ENCODE data around the gene SMS.

- no peak for TF ChIP-seq CTCF (IDR thresholded peaks at IDR 0.05)
- no peak for TF ChIP-seq POLR2A (IDR thresholded peaks at IDR 0.05)
These were observed 7.2 kb downstream of the SMS start for GRCh38 chrX:21947671-21948070.

Measured in testis (tissue), 2 donors.